NCI-H345 treated with DMSO at 0.1 percent for 48 hours (cell line): Measurements from ENCODE around the gene FBLIM1.

Experiments used
- DNase-seq: peaks from one replicate; lab custom pipeline; 2025; ENCODE audit not compliant: unreplicated experiment; lab: John Stamatoyannopoulos, UW

Gene FBLIM1, protein sequence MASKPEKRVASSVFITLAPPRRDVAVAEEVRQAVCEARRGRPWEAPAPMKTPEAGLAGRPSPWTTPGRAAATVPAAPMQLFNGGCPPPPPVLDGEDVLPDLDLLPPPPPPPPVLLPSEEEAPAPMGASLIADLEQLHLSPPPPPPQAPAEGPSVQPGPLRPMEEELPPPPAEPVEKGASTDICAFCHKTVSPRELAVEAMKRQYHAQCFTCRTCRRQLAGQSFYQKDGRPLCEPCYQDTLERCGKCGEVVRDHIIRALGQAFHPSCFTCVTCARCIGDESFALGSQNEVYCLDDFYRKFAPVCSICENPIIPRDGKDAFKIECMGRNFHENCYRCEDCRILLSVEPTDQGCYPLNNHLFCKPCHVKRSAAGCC

GRCh38 chr1:15758343-15758931 is at the start of gene FBLIM1:
FBLIM1 (plus strand) TSS chr1:15758795; CDS start chr1:15764984, 6,189 bp downstream.
- no peak for DNase-seq

DNA sequence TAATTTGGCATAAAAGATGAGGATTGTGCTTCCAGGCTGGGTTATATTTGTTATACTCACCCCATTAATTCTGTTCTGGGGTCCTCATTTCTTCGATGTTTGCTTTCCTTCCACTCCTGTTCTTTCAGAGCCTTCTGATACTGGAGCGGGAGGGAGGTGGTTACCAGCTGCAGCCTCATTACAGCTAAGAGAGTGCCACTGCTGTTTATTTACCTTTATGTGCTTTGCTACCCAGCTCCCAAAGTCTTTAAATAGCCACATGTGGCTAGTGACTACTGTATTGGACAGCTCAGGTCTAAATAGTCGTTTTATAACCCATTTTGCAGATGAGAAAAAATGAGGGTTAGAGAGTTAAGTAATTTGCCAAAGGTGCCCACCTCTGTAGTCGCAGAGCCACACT is 49.4 kb upstream of the FBLIM1 start:
- no peak for DNase-seq

- no peak for DNase-seq
Observed at GRCh38 chr1:15712168-15712567, 46.4 kb upstream of the FBLIM1 start.

GRCh38 chr1:15714406-15715136 is 44.0 kb upstream of the FBLIM1 start:
- DNase-seq, result no peak

- DNase-seq, result no peak
Observed at GRCh38 chr1:15717418-15718125, 41.0 kb upstream of the FBLIM1 start.

GRCh38 chr1:15718199-15718601 is 40.4 kb upstream of the FBLIM1 start:
- DNase-seq, result no peak

GRCh38 chr1:15719381-15720120 is 39.0 kb upstream of the FBLIM1 start:
- no peak for DNase-seq

DNA sequence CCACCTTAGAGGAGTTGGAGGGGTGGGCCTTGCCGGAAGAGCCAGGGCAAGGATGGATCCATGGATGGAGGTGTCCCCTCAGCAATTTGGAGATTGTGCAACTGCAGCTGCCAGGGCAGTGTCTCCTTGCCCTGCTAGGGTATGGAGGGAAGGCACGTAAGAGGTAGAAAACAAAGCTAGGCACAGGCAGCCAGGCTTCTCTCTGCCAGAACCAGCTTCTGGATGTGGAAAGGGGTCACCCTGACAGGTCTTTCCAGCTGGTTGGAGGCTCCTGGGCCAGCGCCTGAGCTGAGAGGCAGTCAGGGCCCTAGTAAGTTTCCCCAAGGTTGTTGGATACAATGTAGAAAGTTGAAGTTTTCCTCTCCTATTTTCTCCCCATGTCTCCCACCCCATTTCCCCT is 37.7 kb upstream of the FBLIM1 start:
- DNase-seq, result no peak

DNA sequence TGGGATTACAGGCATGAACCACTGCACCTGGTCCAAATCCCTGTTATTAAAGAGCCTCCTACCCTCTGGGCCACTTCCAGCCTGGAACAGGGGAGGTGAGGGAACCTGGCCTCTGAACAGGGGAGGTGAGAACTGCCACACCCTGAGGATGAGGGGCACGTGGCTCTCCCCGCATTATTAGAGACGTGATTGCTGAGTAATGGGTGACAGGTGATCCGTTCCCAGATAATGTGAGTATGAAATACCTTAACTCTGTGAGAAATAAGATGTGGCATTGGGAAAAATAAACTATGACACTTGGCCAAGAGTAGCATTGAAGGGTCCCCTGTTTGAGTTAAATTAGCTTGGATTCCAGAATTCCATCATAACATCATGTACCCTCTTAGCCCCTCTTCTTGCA is 36.2 kb upstream of the FBLIM1 start:
- no peak for DNase-seq

GRCh38 chr1:15722836-15723532 is 35.6 kb upstream of the FBLIM1 start:
- no peak for DNase-seq

DNA sequence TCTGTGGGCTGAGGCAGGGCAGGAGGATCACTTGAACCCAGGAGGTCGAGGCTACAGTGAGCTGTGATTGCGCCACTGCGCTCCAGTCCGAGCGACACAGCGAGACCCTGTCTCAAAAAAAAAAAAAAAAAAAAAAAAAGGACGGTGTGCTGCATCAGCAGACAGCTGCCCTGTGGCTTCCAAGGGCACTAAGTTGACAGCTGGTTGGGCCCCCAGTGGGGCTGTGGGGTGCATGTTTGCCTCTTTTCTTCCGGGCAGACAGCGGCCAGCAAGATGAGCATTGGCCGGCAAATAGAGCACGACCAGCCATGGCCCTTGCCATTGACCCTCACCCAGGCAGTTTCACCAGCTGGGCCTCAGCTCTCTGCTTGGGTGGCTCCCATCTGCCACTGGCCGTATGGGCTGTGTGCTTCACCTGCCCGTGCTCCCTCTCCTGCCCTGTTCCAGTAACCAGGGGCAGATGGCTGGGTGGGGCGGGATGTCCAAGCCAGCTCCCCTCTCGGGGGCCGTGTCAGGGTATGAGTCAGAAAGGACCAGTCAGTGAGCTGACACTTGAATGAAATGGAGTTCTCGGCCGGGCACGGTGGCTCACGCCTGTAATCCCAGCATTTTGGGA is 34.9 kb upstream of the FBLIM1 start:
- DNase-seq, result no peak

- DNase-seq, result no peak
Observed at GRCh38 chr1:15724949-15725880, 33.4 kb upstream of the FBLIM1 start.

DNA sequence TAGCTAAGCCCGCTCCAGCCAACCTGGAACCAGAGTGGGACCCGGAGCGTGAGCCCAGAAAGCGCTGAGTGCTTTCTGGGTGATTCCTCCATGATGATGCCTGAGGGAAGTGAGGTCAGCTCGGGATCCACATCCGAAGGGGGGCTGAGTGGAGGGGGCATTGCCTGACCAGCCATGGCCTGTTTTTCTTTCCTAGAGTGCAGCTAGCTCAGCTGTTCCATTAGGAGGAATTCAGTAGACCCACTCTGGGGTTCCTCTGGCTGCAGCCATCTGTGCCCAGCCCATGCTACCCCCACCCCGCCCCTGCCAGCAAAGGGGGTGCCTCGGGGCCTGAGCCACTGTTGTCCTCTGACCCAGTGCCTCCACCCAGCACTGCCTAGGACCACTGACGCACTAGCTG is 32.1 kb upstream of the FBLIM1 start:
- no peak for DNase-seq

DNA sequence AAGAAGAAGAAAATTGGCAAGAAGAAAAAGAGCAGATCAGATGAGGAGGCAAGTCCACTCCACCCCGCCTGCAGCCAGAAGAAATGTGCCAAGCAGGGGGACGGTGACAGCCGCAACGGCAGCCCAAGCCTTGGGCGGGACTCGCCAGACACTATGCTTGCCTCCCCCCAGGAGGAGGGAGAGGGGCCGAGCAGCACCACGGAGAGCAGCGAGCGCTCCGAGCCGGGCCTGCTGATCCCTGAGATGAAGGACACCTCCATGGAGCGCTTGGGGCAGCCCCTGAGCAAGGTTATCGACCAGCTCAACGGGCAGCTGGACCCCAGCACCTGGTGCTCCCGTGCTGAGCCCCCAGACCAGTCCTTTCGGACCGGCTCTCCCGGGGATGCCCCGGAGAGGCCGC is 31.6 kb upstream of the FBLIM1 start:
- no peak for DNase-seq

GRCh38 chr1:15727424-15727823 is 31.2 kb upstream of the FBLIM1 start:
- no peak for DNase-seq

DNA sequence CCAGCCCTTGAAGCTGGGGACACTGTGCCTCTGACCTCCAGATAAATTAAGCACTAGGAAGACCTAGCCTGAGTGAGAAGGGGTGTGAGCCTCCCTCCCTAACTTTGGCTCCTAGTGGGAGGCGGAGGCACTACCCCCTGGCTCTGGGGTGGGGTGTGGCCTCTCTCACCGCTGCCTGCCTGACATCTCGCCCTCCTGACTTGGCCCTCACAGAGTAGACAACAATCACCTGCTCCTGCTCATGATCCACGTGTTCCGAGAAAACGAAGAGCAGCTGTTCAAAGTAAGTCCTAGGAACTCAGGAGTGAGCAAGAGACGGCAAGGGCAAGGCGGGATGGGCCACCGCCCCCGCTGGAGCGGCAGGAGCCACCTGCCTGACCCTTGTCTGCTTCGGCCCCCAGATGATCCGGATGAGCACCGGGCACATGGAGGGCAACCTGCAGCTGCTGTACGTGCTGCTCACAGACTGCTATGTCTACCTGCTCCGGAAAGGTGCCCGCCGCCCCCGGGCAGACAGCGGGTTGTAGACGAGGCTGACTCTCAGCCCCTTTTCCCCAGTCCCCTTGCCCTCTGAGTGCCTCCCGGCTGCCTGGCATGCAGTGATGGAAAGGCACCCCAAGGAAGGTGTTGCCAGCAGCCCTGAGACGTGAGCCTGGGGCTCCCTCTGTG is 30.6 kb upstream of the FBLIM1 start:
- no peak for DNase-seq

DNA sequence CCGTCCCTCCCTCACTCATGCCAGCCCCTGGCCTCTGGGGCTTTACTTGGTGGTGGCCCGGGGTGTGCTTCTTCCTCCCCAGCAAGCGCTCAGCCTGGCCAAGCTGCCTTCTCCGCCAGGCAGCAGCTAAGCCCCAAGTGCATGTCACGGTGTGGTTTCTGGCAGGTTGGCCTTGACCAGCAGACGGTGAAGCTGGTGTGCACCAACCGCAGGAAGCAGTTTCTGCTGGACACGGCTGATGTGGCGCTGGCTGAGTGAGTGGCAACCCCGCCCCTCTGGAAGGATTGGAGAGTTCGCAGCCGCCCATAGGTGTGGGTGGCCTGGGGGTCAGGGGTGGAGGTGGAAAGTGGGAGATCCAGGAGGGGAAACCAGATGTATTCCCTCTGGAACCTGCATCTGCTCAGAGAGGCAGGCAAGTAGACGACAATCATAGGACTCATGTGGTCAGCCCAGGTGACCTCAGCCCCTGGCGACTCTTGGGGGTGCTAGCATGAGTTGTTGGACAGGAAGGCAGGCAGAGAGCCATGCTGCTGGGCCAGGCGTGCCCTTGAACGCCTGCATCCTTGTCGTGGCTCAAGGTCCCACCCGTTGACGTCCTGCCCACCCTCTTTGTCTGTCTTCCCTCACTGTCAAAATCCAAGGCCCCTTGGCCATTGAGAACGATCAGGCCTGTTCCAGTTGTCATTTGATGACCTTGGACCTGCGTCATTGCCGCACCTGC is 29.5 kb upstream of the FBLIM1 start:
- no peak for DNase-seq

- DNase-seq, result no peak
Observed at GRCh38 chr1:15730423-15730822, 28.2 kb upstream of the FBLIM1 start.
